Adrenal gland (tissue), 12 donors: Measurements from ENCODE around the gene MAP3K14. TPM values are rescaled to one million over a fixed set of nuclear protein-coding genes. Genes with fewer than 3 reads are reported as not detected.

Source experiments
- DNase-seq, 7 donors: peaks; one replicate each; pipeline ENCODE4 v3.0.0-alpha.2; 2019 to 2020
- H3K27ac ChIP-seq, 5 donors: fragments of 200-600 bp; sonication (generic) in 4 of 5; 1 replicate in 3 of 5; 2 replicates in 2 of 5; pipeline versions ENCODE4 v1.5.1 to v1.8.0; 2016 to 2020; ENCODE audit warnings: mild to moderate bottlenecking in 1 of 5
- H3K27me3 ChIP-seq: fragments of 200-600 bp; 2 replicates; pipeline ENCODE4 v1.8.0; 2021
- H3K36me3 ChIP-seq, 2 donors: fragments of 200-600 bp; replicated peaks in 1 of 2; 1 replicate in 1 of 2; 2 replicates in 1 of 2; pipeline versions ENCODE4 v1.5.1 to v1.8.0; 2018 to 2022
- H3K4me1 ChIP-seq, 2 donors: fragments of 200-600 bp; replicated peaks in 1 of 2; 1 replicate in 1 of 2; 2 replicates in 1 of 2; pipeline versions ENCODE4 v1.5.1 to v1.8.0; 2018 to 2021
- H3K4me3 ChIP-seq, 4 donors: fragments of 200-600 bp; sonication (generic) in 3 of 4; one replicate each; pipeline ENCODE4 v1.5.1; 2016 to 2018
- H3K9me3 ChIP-seq, 3 donors: fragments of 200-600 bp; sonication (generic) in 1 of 3; replicated peaks in 1 of 3; 1 replicate in 2 of 3; 2 replicates in 1 of 3; pipeline versions ENCODE4 v1.5.1 to v1.8.0; 2016 to 2021
- POLR2A ChIP-seq, 2 donors: fragments of 450-650 bp; IDR thresholded peaks; one replicate each; pipeline ENCODE4 v1.6.1; 2017; ENCODE audit warnings: antibody characterized with exemption in 2 of 2, mild to moderate bottlenecking in 2 of 2, moderate library complexity in 1 of 2
- WGBS, 4 donors: extraction: QIAGEN DNeasy Blood & Tissue Kit in 2 of 4; methylation state at CpG; one replicate each; pipeline versions ENCODE4 v1.1.5 to v1.1.7; 2013 to 2017; 5-methylcytosine and 5-hydroxymethylcytosine counted together
- intact Hi-C, 2 donors: fragments of 100-400 bp; cut with DNase I; formaldehyde crosslinking; loops; one replicate each; pipeline versions ENCODE4 v1.14.1 to v1.15.0; 2022 to 2023
- polyA plus RNA-seq, 3 donors: library from polyadenylated mRNA; stranded (reverse); fragments of 200-250 nt in 2 of 3; fragments of 350-450 nt in 1 of 3; fragmentation: Illumina TruSeq in 1 of 3; extraction: RNeasy Lipid Tissue Mini Kit (QIAGEN cat#74804) in 1 of 3; gene quantifications; one replicate each; pipeline ENCODE4 v1.2.3, GENCODE V29; 2013 to 2014
- total RNA-seq, 9 donors: library from RNA; depleted of rRNA in 4 of 9; stranded (reverse); fragments of >200 nt in 4 of 9; fragments of 120-200 nt in 1 of 9; fragmentation: NEBNext Ultra II Directional in 1 of 9; extraction: Animal tissue kit (Norgen Biotek cat#: 25700) in 1 of 9; gene quantifications; one replicate each; pipeline versions ENCODE4 v1.1.0 to v1.2.4, GENCODE V29; 2013 to 2023
- TF ChIP-seq, protein P1 (sequence below), 6 experiments: fragments of 450-650 bp in 4 of 6; fragments of 200-600 bp in 2 of 6; sonication (generic) in 1 of 6; IDR thresholded peaks; 1 replicate in 5 of 6; 2 replicates in 1 of 6; pipeline versions ENCODE4 v1.5.1 to v1.8.0; 2016 to 2021; ENCODE audit warnings: antibody characterized with exemption in 6 of 6, mild to moderate bottlenecking in 2 of 6, moderate library complexity in 1 of 6
- donor health status: healthy with polysubstance abuse.
- donor health status: Bipolar disorder and iron deficiency.
- donor health status: DM: yes; HTN: yes; CAD: no.
- donor health status: DM: no; HTN: no; CAD: no.
- donor health status: DM: no; HTN: no; CAD: no.
- donor health status: DM: yes; HTN: yes; CAD: no.

MAP3K14 gene
- total and polyA plus RNA-seq, 12 donors: 2.4 to 14.7 (median 7.2) TPM

DNA sequence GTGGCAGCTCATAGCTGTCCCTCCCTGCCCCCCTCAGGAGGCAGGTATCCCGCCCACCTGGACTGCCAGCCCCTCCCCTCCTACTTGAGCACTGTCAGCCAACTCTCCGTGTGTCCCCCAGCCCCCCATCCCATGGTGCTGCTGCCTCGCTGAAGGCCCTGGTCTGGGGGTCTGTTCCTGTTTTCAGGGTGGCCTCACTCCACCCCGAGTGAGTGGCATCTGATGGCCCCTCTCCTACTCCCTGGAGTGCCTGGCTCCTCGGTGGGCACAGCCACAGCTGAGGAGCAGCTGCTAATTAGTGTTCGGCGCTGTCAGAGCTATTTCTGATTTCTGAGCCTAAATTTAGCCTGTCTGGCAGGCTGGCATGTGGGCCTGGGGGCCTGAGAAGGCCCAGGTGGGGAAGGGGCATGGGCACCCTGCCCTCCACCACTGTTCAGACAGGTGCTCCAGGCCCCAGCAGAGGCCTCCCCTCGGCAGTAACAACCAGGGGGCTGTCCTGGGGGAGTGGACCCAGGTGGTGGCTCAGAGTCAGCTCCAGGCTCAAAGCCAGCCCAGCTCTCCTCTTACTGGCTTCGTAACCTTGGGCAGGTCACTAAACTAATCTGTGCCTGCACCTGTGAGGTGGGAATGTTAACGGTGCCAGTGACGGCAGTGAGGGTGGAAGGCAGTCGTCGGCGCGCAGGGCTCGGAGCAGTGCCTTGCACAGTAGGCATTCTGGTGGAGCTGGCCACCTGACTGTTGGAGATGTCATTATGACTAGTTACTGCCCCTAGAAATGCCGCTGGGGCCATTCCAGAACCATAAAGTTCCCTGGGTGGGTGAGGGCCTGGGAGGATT is 88.7 kb downstream of the MAP3K14 start:
- peak in 1 of 7 donors; percentile 16 for DNase-seq
- H3K4me1 ChIP-seq: peaks cover 8 to 29% of the 10 kb centered on the region in 2 donors
- WGBS, 4 donors: 60 to 65% (median 64%) methylated on average over 4 to 17 of the region's 17 CpGs
- peak overlapping the region in 4 of 5 donors; percentile 33 to 85 (median 51) for H3K27ac ChIP-seq
- TF ChIP-seq, protein P1, sequence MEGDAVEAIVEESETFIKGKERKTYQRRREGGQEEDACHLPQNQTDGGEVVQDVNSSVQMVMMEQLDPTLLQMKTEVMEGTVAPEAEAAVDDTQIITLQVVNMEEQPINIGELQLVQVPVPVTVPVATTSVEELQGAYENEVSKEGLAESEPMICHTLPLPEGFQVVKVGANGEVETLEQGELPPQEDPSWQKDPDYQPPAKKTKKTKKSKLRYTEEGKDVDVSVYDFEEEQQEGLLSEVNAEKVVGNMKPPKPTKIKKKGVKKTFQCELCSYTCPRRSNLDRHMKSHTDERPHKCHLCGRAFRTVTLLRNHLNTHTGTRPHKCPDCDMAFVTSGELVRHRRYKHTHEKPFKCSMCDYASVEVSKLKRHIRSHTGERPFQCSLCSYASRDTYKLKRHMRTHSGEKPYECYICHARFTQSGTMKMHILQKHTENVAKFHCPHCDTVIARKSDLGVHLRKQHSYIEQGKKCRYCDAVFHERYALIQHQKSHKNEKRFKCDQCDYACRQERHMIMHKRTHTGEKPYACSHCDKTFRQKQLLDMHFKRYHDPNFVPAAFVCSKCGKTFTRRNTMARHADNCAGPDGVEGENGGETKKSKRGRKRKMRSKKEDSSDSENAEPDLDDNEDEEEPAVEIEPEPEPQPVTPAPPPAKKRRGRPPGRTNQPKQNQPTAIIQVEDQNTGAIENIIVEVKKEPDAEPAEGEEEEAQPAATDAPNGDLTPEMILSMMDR (IDR thresholded peaks at IDR 0.05): no peak
- no peak for TF ChIP-seq POLR2A (IDR thresholded peaks at IDR 0.05)
- H3K9me3 ChIP-seq: no peaks in the 10 kb centered on the region
- no peaks in the 10 kb centered on the region for H3K36me3 ChIP-seq
- H3K4me3 ChIP-seq: no peak overlapping the region
- intact Hi-C loops: loop anchor here in 1 of 2 donors (10.0 kb wide), 1 partner anchor 607 kb away; no protein-coding TSS in a partner anchor
- H3K27me3 ChIP-seq: no peaks in the 10 kb centered on the region

DNA sequence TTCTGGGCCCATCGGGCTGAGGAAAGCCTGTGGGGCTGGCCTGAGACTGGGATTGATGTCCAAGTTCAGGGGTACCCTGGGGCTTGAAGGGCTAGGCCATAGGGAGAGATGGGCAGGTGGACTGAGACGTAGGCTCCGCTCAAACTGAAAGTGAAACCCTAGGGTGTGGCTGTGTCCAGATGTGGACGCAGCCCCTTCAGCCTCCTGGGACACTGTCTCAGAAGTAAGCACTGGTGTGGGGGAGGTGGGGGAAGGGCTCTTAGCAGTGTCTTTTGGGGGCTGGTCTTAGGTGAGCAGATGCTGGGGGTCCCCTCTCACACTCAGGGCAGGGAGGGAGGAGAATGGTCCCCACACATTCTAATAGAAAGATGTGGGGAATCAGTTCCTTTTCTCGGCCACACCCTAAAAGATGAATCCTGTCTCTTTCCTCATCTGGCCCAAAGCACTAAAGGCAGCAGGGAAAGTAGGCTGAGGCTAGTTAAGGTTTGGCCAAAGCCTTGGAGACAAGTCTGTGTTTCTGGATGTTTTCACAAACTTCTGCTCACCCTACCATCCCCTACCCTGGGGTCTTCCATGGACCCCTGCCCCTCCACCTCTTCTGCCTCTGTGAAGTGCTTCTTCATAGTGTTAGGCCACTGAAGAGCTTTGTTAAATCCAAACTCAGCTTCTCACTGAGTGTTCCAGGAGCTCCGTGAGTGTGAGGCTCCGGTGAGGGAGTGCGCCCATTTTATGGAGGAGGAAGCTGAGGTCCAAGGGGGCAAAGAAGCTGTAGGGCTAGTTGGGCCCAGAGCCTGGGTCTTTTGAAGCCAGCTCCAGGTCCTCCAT is 89.5 kb downstream of the MAP3K14 start:
- DNase-seq: no peak
- H3K27me3 ChIP-seq: no peaks in the 10 kb centered on the region
- H3K4me1 ChIP-seq: peaks cover 8 to 29% of the 10 kb centered on the region in 2 donors
- no peak for TF ChIP-seq POLR2A (IDR thresholded peaks at IDR 0.05)
- TF ChIP-seq, protein P1 (IDR thresholded peaks at IDR 0.05): no peak
- intact Hi-C loops: loop anchor here in 1 of 2 donors (10.0 kb wide), 1 partner anchor 607 kb away; no protein-coding TSS in a partner anchor
- H3K4me3 ChIP-seq: no peak overlapping the region
- WGBS, 4 donors: 65 to 83% (median 75%) methylated on average over 7 to 8 of the region's 8 CpGs
- H3K27ac ChIP-seq: peak overlapping the region in 1 of 5 donors; percentile 85
- H3K9me3 ChIP-seq: no peaks in the 10 kb centered on the region
- no peaks in the 10 kb centered on the region for H3K36me3 ChIP-seq

DNA sequence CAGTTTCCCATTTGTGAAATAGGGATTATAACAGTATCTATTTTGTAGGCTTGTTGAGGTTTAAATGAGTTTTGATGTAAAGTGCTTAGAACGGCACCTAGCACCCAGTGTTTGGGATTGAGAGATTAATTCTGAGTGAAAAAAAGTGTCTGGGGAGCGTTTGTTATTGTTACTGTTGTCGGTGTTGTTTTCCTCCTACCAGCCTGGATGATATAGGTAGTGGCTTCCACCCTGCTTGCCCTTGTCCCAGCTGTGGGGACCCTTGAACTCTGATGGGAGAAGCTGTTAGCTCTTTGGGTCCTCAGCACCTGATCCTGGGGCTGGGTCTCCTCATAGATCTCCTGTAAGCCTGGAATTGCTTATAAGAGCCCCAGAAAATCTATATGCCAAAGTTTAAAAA is 90.2 kb downstream of the MAP3K14 start:
- intact Hi-C loops: loop anchor here in 1 of 2 donors (10.0 kb wide), 1 partner anchor 608 kb away; no protein-coding TSS in a partner anchor
- Histone ChIP-seq H3K27me3 (no peaks in the 10 kb centered on the region), H3K4me3 (no peak overlapping the region), H3K27ac (peak overlapping the region in 1 of 5 donors; percentile 85), H3K9me3 (no peaks in the 10 kb centered on the region), H3K4me1 (peaks cover 8 to 29% of the 10 kb centered on the region in 2 donors), H3K36me3 (no peaks in the 10 kb centered on the region)
- no peak for DNase-seq
- TF ChIP-seq, protein P1 (IDR thresholded peaks at IDR 0.05): no peak
- no peak for TF ChIP-seq POLR2A (IDR thresholded peaks at IDR 0.05)
- 60 to 77% (median 65%) methylated on average over 3 of the region's 3 CpGs for WGBS, 4 donors
